ENCODE measurements around the gene LORICRIN.

LORICRIN gene

GRCh38 chr1:153302308-153302707 lies 42.8 kb downstream of the LORICRIN start:
- no peak for FAIRE-seq
- DNase-seq (ENCODE audit: low spot score), result no peak

GRCh38 chr1:153305682-153306081 lies 46.2 kb downstream of the LORICRIN start:
- DNase-seq (ENCODE audit: low spot score) (no peak), FAIRE-seq (no peak)

- no peak for DNase-seq (ENCODE audit: low spot score)
These were observed 47.1 kb downstream of the LORICRIN start for GRCh38 chr1:153306303-153307220.

GRCh38 chr1:153307221-153307600 lies 47.7 kb downstream of the LORICRIN start:
- FAIRE-seq (no peak), DNase-seq (ENCODE audit: low spot score) (no peak)

More at GRCh38 chr1:153306303-153307220, 47.1 kb downstream of the LORICRIN start:
- FAIRE-seq, result no peak

GRCh38 chr1:153308540-153308939 lies 49.1 kb downstream of the LORICRIN start:
- DNase-seq (ENCODE audit: low spot score) (no peak), FAIRE-seq (no peak)

- FAIRE-seq (no peak), DNase-seq (ENCODE audit: low spot score) (no peak)
These were observed 50.0 kb downstream of the LORICRIN start for GRCh38 chr1:153309441-153309840.

GRCh38 chr1:153310526-153310925 lies 51.0 kb downstream of the LORICRIN start:
- FAIRE-seq (no peak), DNase-seq (ENCODE audit: low spot score) (no peak)
